ENCODE results near the gene AK1. TPM values are rescaled to one million over a fixed set of nuclear protein-coding genes. Genes with fewer than 3 reads are reported as not detected.
A peak's percentile ranks its signal among the peaks of the same experiment; 100 is the strongest.

Gene AK1
- total and polyA plus RNA-seq, 12 donors = 51.9 to 242 (median 91.9) TPM

GRCh38 chr9:127890053-127890452 is 12.6 kb upstream of the AK1 start:
- no peak for DNase-seq
- intact Hi-C loops (cut with DNase I) = no loop called here
- no peak for TF ChIP-seq CTCF (IDR thresholded peaks at IDR 0.05)
- TF ChIP-seq POLR2A (IDR thresholded peaks at IDR 0.05) = no peak
- Histone ChIP-seq H3K4me1 (replicated peaks in 1 of 2) (peaks cover 0 to 1% of the 10 kb centered on the region in 2 donors), H3K27ac (no peak overlapping the region), H3K4me3 (no peak overlapping the region), H3K36me3 (replicated peaks in 1 of 2) (peaks cover 0 to 87% of the 10 kb centered on the region in 2 donors), H3K27me3 (no peaks in the 10 kb centered on the region), H3K9me3 (replicated peaks in 1 of 3) (no peaks in the 10 kb centered on the region)
- 84 to 92% (median 88%) methylated on average over 3 of the region's 3 CpGs for WGBS, 4 donors

GRCh38 chr9:127887792-127888191 is 10.3 kb upstream of the AK1 start:
- H3K4me3 ChIP-seq = no peak overlapping the region
- no peak for TF ChIP-seq CTCF (IDR thresholded peaks at IDR 0.05)
- no peak for TF ChIP-seq POLR2A (IDR thresholded peaks at IDR 0.05)
- 79 to 95% (median 90%) methylated on average over 2 of the region's 2 CpGs for WGBS, 4 donors
- peaks cover 0 to 10% of the 10 kb centered on the region in 2 donors for H3K4me1 ChIP-seq (replicated peaks in 1 of 2)
- no peaks in the 10 kb centered on the region for H3K9me3 ChIP-seq (replicated peaks in 1 of 3)
- H3K27me3 ChIP-seq = no peaks in the 10 kb centered on the region
- H3K27ac ChIP-seq = no peak overlapping the region
- H3K36me3 ChIP-seq (replicated peaks in 1 of 2) = peaks cover 0 to 70% of the 10 kb centered on the region in 2 donors
- no peak for DNase-seq
- intact Hi-C loops (cut with DNase I) = no loop called here

GRCh38 chr9:127886401-127886972 is 9.0 kb upstream of the AK1 start:
- intact Hi-C loops (cut with DNase I) = no loop called here
- Histone ChIP-seq H3K27me3 (no peaks in the 10 kb centered on the region), H3K27ac (peak overlapping the region in 1 of 5 donors; percentile 16), H3K4me3 (no peak overlapping the region), H3K9me3 (replicated peaks in 1 of 3) (no peaks in the 10 kb centered on the region), H3K36me3 (replicated peaks in 1 of 2) (peaks cover 0 to 61% of the 10 kb centered on the region in 2 donors), H3K4me1 (replicated peaks in 1 of 2) (peaks cover 0 to 10% of the 10 kb centered on the region in 2 donors)
- TF ChIP-seq POLR2A (IDR thresholded peaks at IDR 0.05) (no peak), CTCF (IDR thresholded peaks at IDR 0.05) (no peak)
- WGBS, 4 donors = 94 to 98% (median 96%) methylated on average over 11 to 18 of the region's 18 CpGs
- DNase-seq = no peak

GRCh38 chr9:127885508-127886281 is 8.2 kb upstream of the AK1 start:
- DNase-seq = no peak
- WGBS, 4 donors = 80 to 90% (median 82%) methylated on average over 7 to 13 of the region's 13 CpGs
- peak overlapping the region in 1 of 5 donors; percentile 29 for H3K27ac ChIP-seq
- H3K4me3 ChIP-seq = no peak overlapping the region
- intact Hi-C loops (cut with DNase I) = no loop called here
- no peak for TF ChIP-seq CTCF (IDR thresholded peaks at IDR 0.05)
- TF ChIP-seq POLR2A (IDR thresholded peaks at IDR 0.05) = no peak
- H3K9me3 ChIP-seq (replicated peaks in 1 of 3) = no peaks in the 10 kb centered on the region
- H3K27me3 ChIP-seq = no peaks in the 10 kb centered on the region
- H3K4me1 ChIP-seq (replicated peaks in 1 of 2) = peaks cover 0 to 10% of the 10 kb centered on the region in 2 donors
- peaks cover 0 to 55% of the 10 kb centered on the region in 2 donors for H3K36me3 ChIP-seq (replicated peaks in 1 of 2)

All from adrenal gland (tissue), 12 donors.